Transverse colon (tissue), 4 donors: Measurements from ENCODE around the gene RBBP5. TPM values are rescaled to one million over a fixed set of nuclear protein-coding genes. Genes with fewer than 3 reads are reported as not detected.

Source experiments
- DNase-seq: peaks from one replicate; pipeline ENCODE4 v3.0.0-alpha.2; 2019
- H3K27ac ChIP-seq, 4 donors: fragments of 200-600 bp; sonication (generic); 2 replicates each; pipeline ENCODE4 v1.5.1; 2016 to 2018; ENCODE audit warnings: inconsistent platforms in 4 of 4
- H3K27me3 ChIP-seq: fragments of 200-600 bp; sonication (generic); 2 replicates; pipeline ENCODE4 v1.5.1; 2017; ENCODE audit warnings: inconsistent platforms
- H3K36me3 ChIP-seq, 4 donors: fragments of 200-600 bp; sonication (generic); 2 replicates each; pipeline ENCODE4 v1.5.1; 2017 to 2019; ENCODE audit warnings: inconsistent platforms in 4 of 4
- H3K4me1 ChIP-seq, 4 donors: fragments of 200-600 bp; sonication (generic); 2 replicates each; pipeline ENCODE4 v1.5.1; 2017 to 2020; ENCODE audit warnings: inconsistent platforms in 4 of 4
- H3K4me3 ChIP-seq, 4 donors: fragments of 200-600 bp; sonication (generic); 1 replicate in 1 of 4; 2 replicates in 3 of 4; pipeline versions ENCODE4 v1.5.1 to v1.6.1; 2017 to 2019; ENCODE audit warnings: inconsistent platforms in 4 of 4
- H3K9me3 ChIP-seq, 2 donors: fragments of 200-600 bp; sonication (generic); 2 replicates each; pipeline ENCODE4 v1.5.1; 2017 to 2019; ENCODE audit warnings: inconsistent platforms in 2 of 2
- EP300 ChIP-seq: sonication (generic); formaldehyde crosslinking; IDR thresholded peaks from one replicate; pipeline ENCODE4 v1.6.1; 2017; ENCODE audit warnings: antibody characterized with exemption, low read depth
- POLR2A ChIP-seq: fragments of 450-650 bp; IDR thresholded peaks from one replicate; pipeline ENCODE4 v1.6.1; 2016; ENCODE audit warnings: antibody characterized with exemption, mild to moderate bottlenecking, moderate library complexity
- POLR2AphosphoS5 ChIP-seq, 3 donors: sonication (generic); formaldehyde crosslinking; IDR thresholded peaks; one replicate each; pipeline ENCODE4 v1.6.1; 2016; ENCODE audit warnings: antibody characterized with exemption in 3 of 3
- WGBS, 2 donors: methylation state at CpG; one replicate each; pipeline ENCODE4 v1.1.5; 2018; ENCODE audit warnings: low coverage in 1 of 2; 5-methylcytosine and 5-hydroxymethylcytosine counted together
- in situ Hi-C, 4 donors: fragments of 200-750 bp; cut with MboI; loops; one replicate each; pipeline versions ENCODE4 v1.15.0 to v1.15.1; 2017; ENCODE audit warnings: low sequenced_read_pairs in 3 of 4, low pct_ligation_motif_present in 1 of 4, low pct_unique_long_range_greater_than_20kb in 1 of 4
- intact Hi-C: fragments of 100-400 bp; cut with DNase I; formaldehyde crosslinking; loops from one replicate; pipeline ENCODE4 v1.15.1; 2023; ENCODE audit warnings: low total_unique reads
- total RNA-seq, 4 donors: library from RNA; depleted of rRNA; stranded (reverse); fragments of >200 nt; gene quantifications; one replicate each; pipeline ENCODE4 v1.1.0, GENCODE V29; 2016
- TF ChIP-seq, protein P1 (sequence below), 5 experiments: fragments of 200-600 bp in 3 of 5; fragments of 450-650 bp in 2 of 5; sonication (generic) in 3 of 5; IDR thresholded peaks; 1 replicate in 2 of 5; 2 replicates in 3 of 5; pipeline ENCODE4 v1.5.1; 2016 to 2017; ENCODE audit warnings: antibody characterized with exemption in 5 of 5, inconsistent platforms in 3 of 5, mild to moderate bottlenecking in 2 of 5, moderate library complexity in 1 of 5

Gene RBBP5
- total RNA-seq, 4 donors from 2014 or later: 4.0 to 15.6 (median 10.2) TPM

GRCh38 chr1:205084360-205084759, 37.4 kb downstream of the RBBP5 start, which contains the start of gene TMEM81:
TSS of gene TMEM81 (minus strand) at chr1:205084460. CDS start at chr1:205084320, 140 bp downstream.
- WGBS, 2 donors: 94 to 97% methylated on average over 2 of the region's 2 CpGs
- DNase-seq: no peak
- peaks cover 0 to 41% (median 13%) of the 10 kb centered on the region in 4 donors for H3K36me3 ChIP-seq
- intact Hi-C loops (no loop called here), in situ Hi-C loops (no loop called here)
- no peaks in the 10 kb centered on the region for H3K27me3 ChIP-seq
- no peaks in the 10 kb centered on the region for H3K4me1 ChIP-seq
- no peak within 1 kb of the TSS for H3K27ac ChIP-seq
- no peak within 1 kb of the TSS for H3K4me3 ChIP-seq
- H3K9me3 ChIP-seq: no peaks in the 10 kb centered on the region
- TF ChIP-seq, protein P1, sequence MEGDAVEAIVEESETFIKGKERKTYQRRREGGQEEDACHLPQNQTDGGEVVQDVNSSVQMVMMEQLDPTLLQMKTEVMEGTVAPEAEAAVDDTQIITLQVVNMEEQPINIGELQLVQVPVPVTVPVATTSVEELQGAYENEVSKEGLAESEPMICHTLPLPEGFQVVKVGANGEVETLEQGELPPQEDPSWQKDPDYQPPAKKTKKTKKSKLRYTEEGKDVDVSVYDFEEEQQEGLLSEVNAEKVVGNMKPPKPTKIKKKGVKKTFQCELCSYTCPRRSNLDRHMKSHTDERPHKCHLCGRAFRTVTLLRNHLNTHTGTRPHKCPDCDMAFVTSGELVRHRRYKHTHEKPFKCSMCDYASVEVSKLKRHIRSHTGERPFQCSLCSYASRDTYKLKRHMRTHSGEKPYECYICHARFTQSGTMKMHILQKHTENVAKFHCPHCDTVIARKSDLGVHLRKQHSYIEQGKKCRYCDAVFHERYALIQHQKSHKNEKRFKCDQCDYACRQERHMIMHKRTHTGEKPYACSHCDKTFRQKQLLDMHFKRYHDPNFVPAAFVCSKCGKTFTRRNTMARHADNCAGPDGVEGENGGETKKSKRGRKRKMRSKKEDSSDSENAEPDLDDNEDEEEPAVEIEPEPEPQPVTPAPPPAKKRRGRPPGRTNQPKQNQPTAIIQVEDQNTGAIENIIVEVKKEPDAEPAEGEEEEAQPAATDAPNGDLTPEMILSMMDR (IDR thresholded peaks at IDR 0.05): no peak
- TF ChIP-seq EP300 (no peak), POLR2A (no peak), POLR2AphosphoS5 (IDR thresholded peaks at IDR 0.05) (no peak)

DNA sequence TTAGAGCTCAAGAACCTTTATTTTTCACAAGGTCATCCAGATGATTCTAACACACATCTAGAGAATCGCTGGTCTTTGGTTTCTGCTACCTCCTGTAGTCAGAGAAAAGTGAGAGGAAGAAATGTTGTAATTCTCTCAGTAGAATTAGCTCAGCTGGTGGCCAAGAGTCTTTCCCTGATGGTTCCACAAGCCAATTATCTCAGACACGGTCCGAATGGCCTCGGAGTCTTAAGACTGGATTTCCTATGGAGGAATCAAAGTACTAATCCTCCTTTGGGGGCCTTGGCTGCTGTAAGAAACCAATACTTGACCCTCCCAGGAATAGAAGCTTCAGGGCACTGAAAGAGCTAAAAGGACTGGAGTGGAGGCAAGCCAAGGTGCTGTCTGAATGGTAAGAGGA, 39.3 kb downstream of the RBBP5 start:
- Histone ChIP-seq H3K4me1 (no peaks in the 10 kb centered on the region), H3K36me3 (peaks cover 0 to 26% (median 7%) of the 10 kb centered on the region in 4 donors), H3K27ac (no peak overlapping the region), H3K27me3 (no peaks in the 10 kb centered on the region), H3K9me3 (no peaks in the 10 kb centered on the region), H3K4me3 (no peak overlapping the region)
- in situ Hi-C loops (no loop called here), intact Hi-C loops (no loop called here)
- TF ChIP-seq POLR2AphosphoS5 (IDR thresholded peaks at IDR 0.05) (no peak), EP300 (no peak), POLR2A (no peak)
- TF ChIP-seq, protein P1 (IDR thresholded peaks at IDR 0.05): no peak
- 83 to 89% methylated on average over 1 to 4 of the region's 4 CpGs for WGBS, 2 donors
- DNase-seq: no peak

DNA sequence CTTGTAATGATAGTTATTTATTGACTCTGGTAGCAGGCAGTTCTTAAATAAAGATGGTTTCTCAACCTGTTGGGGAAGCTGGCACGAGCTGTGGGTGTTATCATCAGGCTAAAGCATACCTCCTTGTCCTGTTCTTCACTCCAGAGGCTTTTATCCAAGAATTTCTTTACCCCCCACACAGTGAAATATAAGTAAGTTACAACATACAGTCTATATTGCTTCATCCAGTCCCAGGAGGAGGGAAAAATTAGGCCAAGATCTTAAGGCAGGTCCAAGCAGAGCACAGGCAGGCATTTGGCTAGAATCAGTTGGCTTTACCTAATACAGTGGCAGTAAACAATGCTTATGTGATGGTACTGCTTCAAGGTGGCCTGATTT, 43.9 kb downstream of the RBBP5 start:
- intact Hi-C loops: no loop called here
- in situ Hi-C loops: no loop called here
- no peak for TF ChIP-seq POLR2A
- no peak for TF ChIP-seq POLR2AphosphoS5 (IDR thresholded peaks at IDR 0.05)
- no peak for TF ChIP-seq EP300
- TF ChIP-seq, protein P1 (IDR thresholded peaks at IDR 0.05): no peak
- no peaks in the 10 kb centered on the region for H3K27me3 ChIP-seq
- no peaks in the 10 kb centered on the region for H3K4me1 ChIP-seq
- DNase-seq: no peak
- no peak overlapping the region for H3K27ac ChIP-seq
- no peak overlapping the region for H3K4me3 ChIP-seq
- 79% methylated on average over 1 of the region's 1 CpG; no CpG with 5 or more reads in 1 of the 2 donors for WGBS, 2 donors
- H3K9me3 ChIP-seq: no peaks in the 10 kb centered on the region
- no peaks in the 10 kb centered on the region for H3K36me3 ChIP-seq

DNA sequence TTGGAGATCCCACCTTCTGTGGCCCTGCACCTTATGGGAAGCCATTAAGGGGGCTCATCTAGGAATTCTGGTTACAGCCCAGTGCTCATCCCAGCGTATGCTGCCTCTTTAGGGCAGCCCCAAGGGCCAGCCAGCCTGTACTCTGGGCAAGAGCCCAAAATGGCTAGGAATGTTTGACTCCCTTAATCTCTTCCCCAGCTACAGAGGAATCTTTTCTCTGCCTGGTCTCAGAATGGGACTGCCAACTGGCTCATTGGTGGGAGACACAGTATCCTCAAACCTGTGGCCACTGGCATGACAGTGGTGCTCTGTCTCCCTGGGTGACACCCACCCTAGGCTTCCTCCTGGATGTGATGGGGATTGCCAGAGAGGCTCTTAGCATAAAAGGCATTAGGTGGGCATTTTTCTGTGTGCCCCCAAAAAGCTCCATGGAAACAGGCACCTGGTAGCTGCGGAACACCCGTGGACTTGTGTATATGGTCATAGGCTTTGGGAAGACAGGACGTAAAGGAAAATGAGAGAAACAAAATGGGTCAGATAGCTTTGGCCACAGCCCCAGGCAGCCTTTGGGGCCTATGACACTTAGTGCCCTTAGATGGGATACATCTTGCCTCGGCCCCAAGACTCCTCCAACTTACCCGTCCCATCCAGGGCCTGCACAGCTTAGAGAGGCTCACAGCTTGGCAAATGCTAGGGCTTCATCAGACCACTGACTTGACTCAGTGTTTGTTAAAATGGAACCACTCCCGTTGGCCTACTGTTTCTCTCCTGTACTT, 44.4 kb downstream of the RBBP5 start:
- in situ Hi-C loops: no loop called here
- TF ChIP-seq POLR2A (no peak), EP300 (no peak), POLR2AphosphoS5 (IDR thresholded peaks at IDR 0.05) (no peak)
- TF ChIP-seq, protein P1 (IDR thresholded peaks at IDR 0.05): no peak
- Histone ChIP-seq H3K4me1 (no peaks in the 10 kb centered on the region), H3K4me3 (no peak overlapping the region), H3K36me3 (no peaks in the 10 kb centered on the region), H3K27ac (no peak overlapping the region), H3K27me3 (no peaks in the 10 kb centered on the region), H3K9me3 (no peaks in the 10 kb centered on the region)
- WGBS, 2 donors: 93 to 94% methylated on average over 6 to 7 of the region's 7 CpGs
- no peak for DNase-seq
- intact Hi-C loops: no loop called here
